H9 (cell line): ENCODE results near the gene CHRNA9. TPM values are rescaled to one million over a fixed set of nuclear protein-coding genes. Genes with fewer than 3 reads are reported as not detected.

Experiments used
- DNase-seq: peaks from one replicate; pipeline ENCODE4 v3.0.0-alpha.2; 2017
- H2AFZ ChIP-seq: one replicate; pipeline ENCODE4 v1.6.1; 2013; ENCODE audit warnings: mild to moderate bottlenecking, low read length, control low read depth, moderate library complexity
- H2AK5ac ChIP-seq: 2 replicates; pipeline ENCODE4 v1.6.1; 2013; ENCODE audit warnings: low read length, control low read depth, mixed read lengths; ENCODE audit not compliant: insufficient read length
- H2BK120ac ChIP-seq: one replicate; pipeline ENCODE4 v1.6.1; 2013; ENCODE audit warnings: low read depth, mild to moderate bottlenecking, low read length, control low read depth, inconsistent platforms; ENCODE audit not compliant: poor library complexity, severe bottlenecking
- H2BK12ac ChIP-seq: 2 replicates; pipeline ENCODE4 v1.6.1; 2013; ENCODE audit warnings: low read length, control low read depth, mixed read lengths, low read depth; ENCODE audit not compliant: insufficient read length
- H2BK15ac ChIP-seq: 2 replicates; pipeline ENCODE4 v1.6.1; 2013; ENCODE audit warnings: low read depth, low read length, control low read depth
- H2BK20ac ChIP-seq: one replicate; pipeline ENCODE4 v1.6.1; 2013; ENCODE audit warnings: low read depth, mild to moderate bottlenecking, low read length, control low read depth, inconsistent platforms; ENCODE audit not compliant: poor library complexity, severe bottlenecking
- H2BK5ac ChIP-seq: 2 replicates; pipeline ENCODE4 v1.6.1; 2013; ENCODE audit warnings: low read length, control low read depth, mixed read lengths; ENCODE audit not compliant: insufficient read length
- H3K14ac ChIP-seq: 2 replicates; pipeline ENCODE4 v1.6.1; 2013; ENCODE audit warnings: low read length, control low read depth; ENCODE audit not compliant: insufficient read depth
- H3K18ac ChIP-seq: 2 replicates; pipeline ENCODE4 v1.6.1; 2013; ENCODE audit warnings: low read depth, mild to moderate bottlenecking, mixed read lengths, low read length, control low read depth; ENCODE audit not compliant: insufficient read length
- H3K23ac ChIP-seq: 2 replicates; pipeline ENCODE4 v1.6.1; 2013; ENCODE audit warnings: low read length, control low read depth, mixed read lengths, low read depth; ENCODE audit not compliant: insufficient read length
- H3K23me2 ChIP-seq: 2 replicates; pipeline ENCODE4 v1.6.1; 2013; ENCODE audit warnings: low read depth, mild to moderate bottlenecking, mixed read lengths, low read length, control low read depth; ENCODE audit not compliant: insufficient read length, poor library complexity, severe bottlenecking
- H3K27ac ChIP-seq: 2 replicates; pipeline ENCODE4 v1.5.1; 2013; ENCODE audit warnings: low read length, control low read depth, mixed read lengths, low read depth; ENCODE audit not compliant: insufficient read length
- H3K27me3 ChIP-seq: 2 replicates; pipeline ENCODE4 v1.6.1; 2013; ENCODE audit warnings: low read length, control low read depth, inconsistent platforms; ENCODE audit not compliant: insufficient read depth
- H3K4ac ChIP-seq: 2 replicates; pipeline ENCODE4 v1.6.1; 2013; ENCODE audit warnings: low read depth, mild to moderate bottlenecking, control low read depth, inconsistent platforms, low read length, moderate library complexity
- H3K4me1 ChIP-seq: 2 replicates; pipeline ENCODE4 v1.6.1; 2013; ENCODE audit warnings: low read length, control low read depth, inconsistent platforms; ENCODE audit not compliant: insufficient read depth
- H3K4me2 ChIP-seq: 2 replicates; pipeline ENCODE4 v1.6.1; 2013; ENCODE audit warnings: low read length, control low read depth, mixed read lengths; ENCODE audit not compliant: insufficient read length, insufficient read depth
- H3K56ac ChIP-seq: 2 replicates; pipeline ENCODE4 v1.6.1; 2013; ENCODE audit warnings: low read depth, mild to moderate bottlenecking, mixed read lengths, low read length, control low read depth; ENCODE audit not compliant: insufficient read length
- H3K79me1 ChIP-seq: 2 replicates; pipeline ENCODE4 v1.6.1; 2013; ENCODE audit warnings: low read depth, mild to moderate bottlenecking, moderate library complexity, low read length, control low read depth, inconsistent platforms; ENCODE audit not compliant: insufficient read depth, poor library complexity, severe bottlenecking
- H3K79me2 ChIP-seq: 2 replicates; pipeline ENCODE4 v1.6.1; 2013; ENCODE audit warnings: low read length, control low read depth, inconsistent platforms; ENCODE audit not compliant: insufficient read depth
- H3K9ac ChIP-seq: 2 replicates; pipeline ENCODE4 v1.6.1; 2013; ENCODE audit warnings: low read length, control low read depth, mixed read lengths; ENCODE audit not compliant: insufficient read length; ENCODE audit errors: extremely low read depth
- H3K9me3 ChIP-seq: one replicate; pipeline ENCODE4 v1.6.1; 2013; ENCODE audit warnings: low read depth, low read length, inconsistent platforms; ENCODE audit not compliant: control insufficient read depth
- H3T11ph ChIP-seq: one replicate; pipeline ENCODE4 v1.6.1; 2013; ENCODE audit warnings: mild to moderate bottlenecking, low read length, control low read depth, inconsistent platforms
- H4K20me1 ChIP-seq: one replicate; pipeline ENCODE4 v1.6.1; 2013; ENCODE audit not compliant: control insufficient read depth, insufficient read length, insufficient read depth
- H4K5ac ChIP-seq: 2 replicates; pipeline ENCODE4 v1.6.1; 2013; ENCODE audit warnings: low read depth, mild to moderate bottlenecking, mixed read lengths, low read length, control low read depth; ENCODE audit not compliant: insufficient read length
- H4K8ac ChIP-seq: replicated peaks from 2 replicates; pipeline ENCODE4 v1.6.1; 2013; ENCODE audit warnings: low read length, control low read depth, mixed read lengths, low read depth; ENCODE audit not compliant: insufficient read length
- H4K91ac ChIP-seq: 2 replicates; pipeline ENCODE4 v1.6.1; 2013; ENCODE audit warnings: low read depth, mild to moderate bottlenecking, moderate library complexity, mixed read lengths, low read length, control low read depth; ENCODE audit not compliant: insufficient read length
- H3K27ac Mint-ChIP-seq, 3 experiments: 2 replicates in 2 of 3; 3 replicates in 1 of 3; pipeline ENCODE4 v1.8.0; 2020 to 2021; ENCODE audit warnings: mixed read lengths in 3 of 3, mild to moderate bottlenecking in 1 of 3, moderate library complexity in 1 of 3
- H3K27me3 Mint-ChIP-seq: 2 replicates; pipeline ENCODE4 v1.8.0; 2021; ENCODE audit warnings: low read depth, mild to moderate bottlenecking, moderate library complexity, mixed read lengths
- H3K36me3 Mint-ChIP-seq, 3 experiments: 2 replicates in 2 of 3; 3 replicates in 1 of 3; pipeline ENCODE4 v1.8.0; 2020 to 2021; ENCODE audit warnings: low read depth in 3 of 3, mixed read lengths in 3 of 3; ENCODE audit not compliant: insufficient read depth in 1 of 3
- H3K4me1 Mint-ChIP-seq, 2 experiments: 2 replicates each; pipeline ENCODE4 v1.8.0; 2020; ENCODE audit warnings: mixed read lengths in 2 of 2
- H3K4me3 Mint-ChIP-seq, 2 experiments: 2 replicates in 1 of 2; 3 replicates in 1 of 2; pipeline ENCODE4 v1.8.0; 2020 to 2021; ENCODE audit warnings: mild to moderate bottlenecking in 2 of 2, mixed read lengths in 2 of 2, moderate library complexity in 1 of 2
- H3K9me3 Mint-ChIP-seq, 2 experiments: 2 replicates in 1 of 2; 3 replicates in 1 of 2; pipeline ENCODE4 v1.8.0; 2020; ENCODE audit warnings: mild to moderate bottlenecking in 2 of 2, mixed read lengths in 2 of 2, moderate library complexity in 1 of 2
- CTCF ChIP-seq: fragments of 200-600 bp; sonication (generic); conservative IDR thresholded peaks from 3 replicates; pipeline ENCODE4 v1.8.0; 2021; ENCODE audit warnings: antibody characterized with exemption, mild to moderate bottlenecking
- WGBS: extraction: QIAGEN DNeasy Blood & Tissue Kit; methylation state at CpG from one replicate; pipeline ENCODE4 v1.1.7; 2013; ENCODE audit warnings: missing lambda C conversion rate, low lambda C conversion rate, mixed read lengths; ENCODE audit not compliant: insufficient read length; ENCODE audit errors: extremely low coverage; 5-methylcytosine and 5-hydroxymethylcytosine counted together
- total RNA-seq: library from RNA; stranded (reverse); gene quantifications from 2 replicates; pipeline ENCODE4 v1.2.1, GENCODE V29; 2021

The CHRNA9 gene
- total RNA-seq, 1 experiment from 2014 or later: 1.2 TPM

- H3K79me1 ChIP-seq: no peaks in the 10 kb centered on the region
- no peak overlapping the region for H2AFZ ChIP-seq
- H3K27ac ChIP-seq: no peak overlapping the region
- H3K27me3 ChIP-seq: no peaks in the 10 kb centered on the region
- no peak for TF ChIP-seq CTCF
- Mint-ChIP-seq H3K27ac (no peak overlapping the region), H3K9me3 (peaks cover 0 to 2% of the 10 kb centered on the region in 2 experiments; a peak in 1 of 5 replicates), H3K4me3 (no peak overlapping the region), H3K4me1 (no peaks in the 10 kb centered on the region), H3K36me3 (peaks cover 0 to 1% (median 0%) of the 10 kb centered on the region in 3 experiments; a peak in 2 of 7 replicates), H3K27me3 (no peaks in the 10 kb centered on the region)
- no peak overlapping the region for H4K8ac ChIP-seq
- no peak overlapping the region for H3K14ac ChIP-seq
- no peak for DNase-seq
- no peak overlapping the region for H4K91ac ChIP-seq
- no peak overlapping the region for H2BK120ac ChIP-seq
- H3K18ac ChIP-seq: no peak overlapping the region
- no peak overlapping the region for H2BK5ac ChIP-seq
- no peak overlapping the region for H2BK15ac ChIP-seq
- H3K4me2 ChIP-seq: no peak overlapping the region
- no peaks in the 10 kb centered on the region for H3K23me2 ChIP-seq
- no peak overlapping the region for H2AK5ac ChIP-seq
- WGBS: no CpG with 5 or more reads among the region's 5 CpGs
- no peak overlapping the region for H3K56ac ChIP-seq
- H3K9me3 ChIP-seq: no peaks in the 10 kb centered on the region
- H2BK12ac ChIP-seq: no peak overlapping the region
- no peak overlapping the region for H4K5ac ChIP-seq
- no peaks in the 10 kb centered on the region for H3K79me2 ChIP-seq
- H3K4ac ChIP-seq: no peak overlapping the region
- no peak overlapping the region for H3T11ph ChIP-seq
- no peaks in the 10 kb centered on the region for H4K20me1 ChIP-seq
- no peak overlapping the region for H2BK20ac ChIP-seq
- no peak overlapping the region for H3K9ac ChIP-seq
- H3K4me1 ChIP-seq: no peaks in the 10 kb centered on the region
- no peak overlapping the region for H3K23ac ChIP-seq
These were observed 14.5 kb downstream of the CHRNA9 start for GRCh38 chr4:40349561-40350198.
